ENCODE results near the gene FBLN1.

GRCh38 chr22:45507798-45508197, 5.1 kb downstream of the FBLN1 start:
- TF ChIP-seq CTCF (conservative IDR thresholded peaks at IDR 0.05 in 1 of 2, IDR thresholded peaks at IDR 0.05 in 1 of 2; ENCODE audit: extremely low read depth in 1 of 2, insufficient read depth in 1 of 2, low read depth in 1 of 2, low read length in 2 of 2) = no peak
- TF ChIP-seq EZH2 (IDR thresholded peaks at IDR 0.05; ENCODE audit: borderline replicate concordance, low read length) = no peak
